Muscle of back (tissue), 10 donors: ENCODE results near the gene ECSCR. TPM values are rescaled to one million over a fixed set of nuclear protein-coding genes. Genes with fewer than 3 reads are reported as not detected.

Experiments
- polyA plus RNA-seq, 10 donors: library from polyadenylated mRNA; unstranded; fragments of 120-200 nt; gene quantifications; one replicate each; pipeline ENCODE4 v1.2.1, GENCODE V29; 2013; ENCODE audit not compliant: insufficient read length in 10 of 10

The ECSCR gene
- polyA plus RNA-seq, 10 donors, result 28.8 to 40.9 (median 32.3) TPM

Other genes with a start within 250 kb of the ECSCR start
- 100 to 1,000 TPM; 262 to 386 (median 338) TPM for gene MATR3, start 169.0 kb downstream of the ECSCR start, polyA plus RNA-seq
- gene PAIP2, start 120.9 kb downstream of the ECSCR start, polyA plus RNA-seq, result 100 to 1,000 TPM; 111 to 133 (median 119) TPM
- gene SLC23A1, start 79.4 kb downstream of the ECSCR start, polyA plus RNA-seq, result under 1 TPM; 0.09 to 0.69 (median 0.31) TPM
- 1 to 10 TPM in 1 of 10 donors, under 1 TPM in 7, not detected in 2; 0.15 to 1.0 (median 0.57) TPM for gene MZB1, start 72.8 kb downstream of the ECSCR start, polyA plus RNA-seq
- gene PROB1, start 67.6 kb downstream of the ECSCR start, polyA plus RNA-seq, result 10 to 100 TPM; 22.4 to 40.5 (median 29.5) TPM
- gene SPATA24, start 58.7 kb downstream of the ECSCR start, polyA plus RNA-seq, result 10 to 100 TPM in 7 of 10 donors, 1 to 10 TPM in 3; 7.4 to 10.8 (median 10.3) TPM
- 10 to 100 TPM; 20.0 to 33.0 (median 25.7) TPM for gene DNAJC18, start 23.2 kb downstream of the ECSCR start, polyA plus RNA-seq
- not detected for gene SMIM33, start 8.3 kb upstream of the ECSCR start, polyA plus RNA-seq
- 10 to 100 TPM; 26.5 to 40.3 (median 30.2) TPM for gene STING1, start 20.0 kb upstream of the ECSCR start, polyA plus RNA-seq
- 100 to 1,000 TPM; 104 to 164 (median 120) TPM for gene UBE2D2, start 98.6 kb upstream of the ECSCR start, polyA plus RNA-seq
- 10 to 100 TPM; 64.9 to 86.7 (median 77.1) TPM for gene CXXC5, start 185.6 kb upstream of the ECSCR start, polyA plus RNA-seq